ENCODE measurements around the gene SEZ6.

GRCh38 chr17:28940142-28940541, 65.7 kb downstream of the SEZ6 start:
- no peak for TF ChIP-seq POLR2AphosphoS5 (IDR thresholded peaks at IDR 0.05; ENCODE audit: low read depth, low read length)
- no peak for TF ChIP-seq POLR2A (IDR thresholded peaks at IDR 0.05; ENCODE audit: low read depth, low read length)

Measured in GM12892 (cell line).